Stimulated activated CD8-positive, alpha-beta memory T cell treated with anti-CD3 and anti-CD28 coated beads, Interleukin-12 subunit alpha, Interleukin-12 subunit beta, amount 100 ng/mL, for 1 hour (primary cell): ENCODE measurements around the gene RABAC1.

Source experiments
- DNase-seq: peaks from one replicate; pipeline ENCODE4 v3.0.0-alpha.2; 2020; ENCODE audit warnings: low read depth

RABAC1 gene

GRCh38 chr19:41928754-41929535, 30.2 kb downstream of the RABAC1 start:
- DNase-seq: no peak

DNA sequence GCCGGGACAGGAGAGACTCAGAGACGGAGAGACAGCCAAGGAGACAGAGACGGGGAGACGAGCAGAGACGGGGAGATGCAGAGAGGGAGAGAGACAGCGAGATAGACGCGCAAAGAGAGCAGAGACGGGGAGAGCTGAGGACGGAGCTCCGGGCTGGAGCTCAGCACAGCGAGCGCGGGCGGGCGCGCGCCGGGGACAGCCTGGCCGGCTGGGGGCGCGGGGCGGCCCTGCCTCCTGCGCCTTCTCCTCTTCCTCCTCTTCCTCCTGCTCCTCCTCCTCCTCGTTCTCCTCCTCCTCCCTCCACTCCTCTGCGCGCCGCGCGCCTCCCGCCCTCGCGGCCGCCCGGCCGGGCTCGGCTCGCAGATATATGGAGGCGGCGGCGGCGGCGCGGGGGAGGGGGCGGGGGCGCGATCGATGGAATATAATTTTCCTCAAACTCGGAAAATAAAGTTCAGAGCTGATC, 30.9 kb downstream of the RABAC1 start, which contains the start of gene ERFL:
ERFL (minus strand) TSS at position 229 of the 463 bp plus-strand sequence. CDS start 15,530 bp downstream, outside the sequence.
- no peak for DNase-seq

DNA sequence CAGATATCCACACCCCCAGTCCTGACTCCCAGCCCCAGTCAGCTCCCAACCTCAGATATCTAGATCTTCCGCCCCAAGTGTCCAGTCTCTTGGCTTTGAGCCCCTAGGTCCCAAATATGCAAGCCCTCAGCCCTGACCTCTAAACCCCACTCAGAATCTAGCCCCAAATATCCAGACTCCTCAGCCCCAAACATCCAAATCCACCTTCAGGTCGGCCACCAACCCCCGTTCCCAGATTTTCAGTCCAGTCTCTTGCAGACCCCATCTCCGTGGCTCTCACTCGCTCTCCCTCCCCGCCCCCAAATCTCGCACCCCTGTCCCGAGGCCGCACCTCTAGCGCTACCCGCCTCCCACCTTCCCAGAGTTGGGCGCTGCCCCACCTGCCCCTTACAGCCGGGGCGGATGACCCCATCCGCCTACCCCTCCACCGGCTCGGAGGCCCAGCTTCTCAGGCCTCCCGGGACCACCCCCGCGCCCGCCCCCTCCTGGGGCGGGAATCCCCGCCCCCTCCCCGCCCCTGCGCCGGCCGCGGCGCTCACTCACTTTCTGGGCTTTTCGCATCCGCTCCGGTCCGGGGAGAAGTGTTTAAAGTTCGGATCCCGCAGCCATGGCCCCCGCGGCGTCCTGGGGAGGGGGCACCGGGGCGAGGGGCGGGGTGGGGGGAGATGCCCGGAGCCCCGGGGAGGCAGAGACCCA, 31.5 kb downstream of the RABAC1 start:
- no peak for DNase-seq

DNA sequence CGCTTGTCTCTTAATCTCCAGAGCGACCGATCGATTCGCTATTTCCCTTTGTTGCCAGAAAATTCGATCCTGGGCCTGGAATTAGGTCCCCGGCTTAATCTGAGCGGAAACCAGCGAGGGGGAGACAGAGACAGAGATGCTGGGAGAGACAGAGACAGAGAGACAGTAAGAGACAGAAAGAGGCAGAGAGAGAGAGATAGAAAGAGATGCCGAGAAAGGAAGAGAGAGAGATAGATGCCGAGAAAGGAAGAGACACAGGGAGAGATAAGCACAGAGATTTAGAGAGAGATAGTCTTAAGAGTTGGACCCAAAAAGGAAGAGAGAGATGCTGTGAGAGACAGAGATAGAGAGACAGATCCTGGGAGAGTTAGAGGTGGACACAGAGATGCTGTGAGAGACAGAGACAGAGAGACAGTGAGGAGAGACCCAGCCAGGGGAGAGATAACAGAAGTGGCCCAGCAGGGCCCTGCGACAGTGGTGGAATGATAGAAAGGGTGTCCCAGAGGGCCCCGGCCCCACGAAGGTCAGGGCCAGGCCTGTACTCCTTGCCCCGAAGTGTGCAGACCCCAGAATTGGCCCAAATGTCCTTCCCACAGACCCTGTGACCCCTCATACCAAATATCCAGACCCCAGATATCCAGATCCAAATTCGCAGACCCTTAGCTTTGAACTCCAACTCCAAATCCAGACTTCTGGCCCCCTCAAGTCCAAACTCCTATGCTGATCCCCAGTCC, 32.2 kb downstream of the RABAC1 start:
- DNase-seq: no peak

GRCh38 chr19:41926028-41926762, 32.9 kb downstream of the RABAC1 start:
- no peak for DNase-seq

- no peak for DNase-seq
These were observed 33.7 kb downstream of the RABAC1 start for GRCh38 chr19:41925208-41926003.

- DNase-seq: no peak
These were observed 34.7 kb downstream of the RABAC1 start for GRCh38 chr19:41924151-41925145.

- no peak for DNase-seq
These were observed 35.9 kb downstream of the RABAC1 start for GRCh38 chr19:41923045-41923788.

DNA sequence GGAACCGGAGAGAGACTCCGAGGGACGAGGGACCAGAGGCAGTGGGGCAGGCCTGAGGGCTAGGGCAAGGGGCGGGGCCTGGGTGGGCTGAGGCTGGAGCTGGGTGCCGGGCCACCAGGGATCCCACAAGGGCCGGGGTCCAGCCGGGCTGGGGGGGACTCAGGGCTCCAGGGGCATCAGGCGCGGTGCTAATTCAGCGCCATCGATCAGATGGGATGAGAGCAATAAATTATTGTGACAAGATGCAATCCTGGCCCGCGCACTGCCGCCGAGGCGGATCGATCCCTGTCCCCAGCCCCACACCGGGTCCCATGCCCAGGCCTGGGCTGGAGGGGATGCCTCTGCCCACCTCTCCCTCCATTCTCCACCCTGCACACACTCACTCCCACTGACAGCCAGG, 36.5 kb downstream of the RABAC1 start:
- no peak for DNase-seq

DNA sequence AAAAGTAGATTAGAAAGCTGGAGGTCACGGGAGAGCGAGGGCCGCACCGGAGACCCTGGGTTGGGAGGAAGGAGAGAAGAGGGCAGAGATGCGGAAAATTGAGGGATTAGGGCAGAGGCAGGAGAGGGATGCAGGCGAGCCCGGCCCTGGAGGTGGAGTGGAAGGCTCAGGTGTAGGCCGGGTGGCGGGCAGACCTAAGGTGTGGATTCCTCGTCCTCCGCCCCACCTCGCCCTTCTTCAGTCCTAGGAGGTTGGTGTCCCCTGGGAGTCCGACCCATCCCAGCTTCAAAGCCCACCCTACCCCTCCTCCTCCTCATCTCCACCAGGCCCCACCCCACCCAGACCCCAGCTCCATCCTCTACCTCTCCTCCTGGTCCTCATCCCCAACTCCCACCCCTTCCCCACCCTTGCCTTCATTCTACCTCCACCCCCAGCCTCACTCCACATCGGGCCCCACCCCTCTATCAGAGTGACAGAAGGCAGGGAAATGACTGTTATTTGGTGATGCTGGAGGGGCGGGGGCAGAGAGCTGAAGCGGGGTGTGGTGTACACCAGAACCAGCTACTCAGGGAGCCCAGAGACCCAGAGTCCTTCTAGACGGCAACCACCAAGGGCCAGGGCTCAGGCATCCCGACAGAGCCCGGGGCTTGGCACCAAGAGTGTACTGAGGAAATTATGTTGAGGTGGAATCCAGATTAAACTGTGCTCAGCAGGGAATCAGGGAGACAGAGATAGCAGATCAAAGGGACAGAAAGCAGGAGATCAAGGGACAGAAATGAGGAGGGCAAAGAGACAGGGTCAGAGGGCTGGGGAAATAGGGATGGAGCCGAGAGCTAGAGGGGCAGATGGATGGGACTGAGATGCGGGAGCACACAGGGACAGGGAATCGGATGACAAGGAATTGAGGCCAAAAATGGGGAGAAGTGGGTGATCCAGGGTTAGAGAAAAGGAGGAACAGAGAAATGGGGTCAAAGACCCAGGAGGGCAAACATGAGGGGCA, 37.2 kb downstream of the RABAC1 start:
- no peak for DNase-seq

DNA sequence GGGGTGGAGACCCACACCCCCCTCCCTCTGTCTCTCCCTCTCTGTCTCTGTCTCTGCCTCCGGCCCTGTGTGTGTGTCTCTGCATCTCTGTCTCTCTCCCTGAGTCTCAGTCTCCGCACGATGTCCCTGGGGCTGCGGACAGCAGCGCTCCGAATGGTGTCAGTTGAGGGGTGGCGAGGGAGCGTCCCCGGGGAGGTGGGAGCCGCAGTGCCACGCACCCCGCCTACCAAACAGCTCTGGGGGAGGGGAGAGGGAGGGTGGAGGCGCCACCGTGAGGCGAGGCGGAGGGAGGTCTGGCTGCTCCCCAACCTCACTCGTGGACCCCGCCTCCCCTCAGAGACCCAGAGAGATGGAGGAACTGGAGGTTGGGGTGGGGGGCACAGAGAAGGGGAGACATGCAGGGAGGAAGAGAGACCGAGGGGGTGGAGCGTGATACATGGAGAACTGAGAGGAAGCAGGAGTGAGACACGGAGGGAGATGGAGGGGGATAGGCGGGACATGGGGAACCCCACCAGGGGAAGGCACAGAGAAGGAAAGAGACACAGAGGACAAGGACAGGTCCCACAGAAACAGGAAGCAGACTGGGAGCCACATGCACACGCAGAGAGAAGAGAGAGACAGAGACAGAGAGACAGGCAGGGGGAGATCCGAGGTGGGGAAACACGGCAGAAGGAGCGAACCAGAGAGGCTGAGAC, 38.1 kb downstream of the RABAC1 start:
- no peak for DNase-seq

DNA sequence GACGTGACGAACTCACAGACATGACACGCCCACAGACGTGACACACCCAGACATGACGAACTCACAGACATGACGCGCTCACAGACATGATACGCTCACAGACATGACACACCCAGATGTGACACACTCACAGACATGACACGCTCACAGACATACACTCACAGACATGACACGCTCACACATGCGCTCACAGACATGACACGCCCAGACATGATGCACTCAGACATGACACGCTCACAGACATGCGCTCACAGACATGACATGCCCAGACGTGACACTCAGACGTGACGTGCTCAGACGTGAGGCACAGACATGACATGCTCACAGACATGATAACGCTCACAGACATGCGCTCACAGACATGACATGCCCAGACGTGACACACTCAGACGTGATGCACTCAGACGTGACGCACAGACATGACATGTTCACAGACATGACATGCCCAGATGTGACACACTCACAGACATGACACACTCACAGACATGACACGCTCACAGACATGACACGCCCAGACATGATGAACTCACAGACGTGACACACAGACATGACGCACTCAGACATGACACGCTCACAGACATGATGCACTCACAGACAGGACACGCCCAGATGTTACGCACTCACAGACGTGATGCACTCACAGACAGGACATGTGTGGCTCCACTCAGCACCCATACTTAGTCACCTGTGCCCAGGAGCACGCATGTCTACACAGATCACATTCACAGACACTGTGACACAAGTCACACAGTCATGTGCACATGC, 39.0 kb downstream of the RABAC1 start:
- no peak for DNase-seq

DNA sequence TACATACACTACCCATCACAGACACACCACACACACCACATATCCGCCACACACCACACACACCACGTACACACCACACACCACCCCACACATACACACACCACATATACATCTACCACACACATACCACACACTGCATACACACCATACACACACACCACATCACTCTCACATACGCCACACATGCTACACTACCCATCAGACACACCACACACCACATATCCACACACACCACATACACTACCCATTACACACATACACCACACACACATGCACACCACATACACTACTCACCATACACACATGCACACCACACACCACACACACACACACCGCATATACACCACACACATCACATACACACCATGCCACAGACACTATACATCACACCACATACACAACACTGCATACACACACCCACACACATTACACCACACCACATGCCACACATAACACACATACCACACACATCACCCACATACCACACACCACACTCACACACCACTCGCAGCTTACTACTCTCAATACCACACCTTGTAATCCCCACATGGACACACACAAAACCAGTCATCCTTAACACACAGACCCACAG, 40.4 kb downstream of the RABAC1 start:
- DNase-seq: no peak

DNA sequence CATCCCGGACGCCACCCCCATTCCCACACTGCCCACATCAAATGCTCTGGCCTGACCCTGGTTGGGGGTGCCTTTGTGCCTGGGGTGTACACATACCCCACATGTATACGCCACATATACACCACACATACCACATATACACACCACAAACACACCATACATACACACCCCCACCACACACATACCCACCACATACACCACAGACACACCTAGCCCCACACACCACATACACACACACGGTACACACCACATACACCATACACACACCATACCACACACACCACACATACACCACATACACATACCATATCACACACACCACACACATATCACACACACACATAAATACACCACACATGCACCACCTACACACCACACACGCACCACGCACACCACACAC, 41.0 kb downstream of the RABAC1 start:
- no peak for DNase-seq

- no peak for DNase-seq
These were observed 41.4 kb downstream of the RABAC1 start for GRCh38 chr19:41917676-41918075.

DNA sequence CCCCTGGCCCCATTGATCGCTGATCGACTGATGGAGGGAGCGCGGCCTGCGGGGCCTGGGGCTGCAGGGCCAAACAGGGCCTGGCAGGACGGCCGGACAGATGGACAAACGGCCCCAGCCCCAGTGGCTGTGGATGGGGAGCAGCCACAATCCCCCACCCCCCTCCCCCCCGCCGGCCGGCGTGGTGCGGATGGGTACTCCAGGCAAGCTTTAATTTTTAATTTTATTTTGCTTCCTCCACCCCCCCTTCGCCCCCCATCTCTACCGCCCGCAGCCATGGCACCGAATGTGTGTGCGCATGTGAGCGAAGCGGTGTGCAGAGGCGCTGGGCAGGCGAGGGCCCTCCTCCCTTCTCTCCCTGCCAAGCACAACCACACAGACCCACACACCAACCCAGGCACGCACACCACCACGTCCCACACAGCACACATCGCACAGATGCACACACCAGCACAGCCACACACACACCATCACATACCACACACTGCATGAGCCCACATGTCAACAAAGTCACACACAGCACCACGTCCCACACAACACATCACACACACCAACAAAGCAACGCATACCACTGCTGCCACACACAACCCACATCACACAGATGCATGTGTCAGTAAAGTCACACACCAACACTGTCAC, 43.2 kb downstream of the RABAC1 start:
- no peak for DNase-seq
